ENCODE data around the gene ANXA6. TPM values are rescaled to one million over a fixed set of nuclear protein-coding genes. Genes with fewer than 3 reads are reported as not detected.
A peak's percentile ranks its signal among the peaks of the same experiment; 100 is the strongest.

Gene ANXA6
- polyA plus RNA-seq, 4 donors, result 131 to 244 (median 143) TPM

GRCh38 chr5:151085517-151086041 is 72.0 kb downstream of the ANXA6 start:
- DNase-seq (ENCODE audit: low read depth in 4 of 4, low spot score in 3 of 4), result no peak

GRCh38 chr5:151084363-151084762 is 73.2 kb downstream of the ANXA6 start:
- no peak for DNase-seq (ENCODE audit: low read depth in 4 of 4, low spot score in 3 of 4)

- DNase-seq (ENCODE audit: low read depth in 4 of 4, low spot score in 3 of 4), result no peak
These were observed 74.4 kb downstream of the ANXA6 start for GRCh38 chr5:151083081-151083676.

- DNase-seq (ENCODE audit: low read depth in 4 of 4, low spot score in 3 of 4), result no peak
These were observed 75.2 kb downstream of the ANXA6 start for GRCh38 chr5:151082282-151082902.

- DNase-seq (ENCODE audit: low read depth in 4 of 4, low spot score in 3 of 4), result peak in 2 of 4 donors; percentile 73 to 75
These were observed 75.9 kb downstream of the ANXA6 start for GRCh38 chr5:151081431-151082281.

GRCh38 chr5:151080613-151081430 is 76.8 kb downstream of the ANXA6 start, which contains the start of gene TNIP1:
TNIP1 (minus strand) TSS chr5:151081034; CDS start chr5:151065095, 15,939 bp downstream.
- DNase-seq (ENCODE audit: low read depth in 4 of 4, low spot score in 3 of 4), result peak; percentile 77 to 83 (median 79)

- no peak for DNase-seq (ENCODE audit: low read depth in 4 of 4, low spot score in 3 of 4)
These were observed 77.6 kb downstream of the ANXA6 start for GRCh38 chr5:151079838-151080612.

GRCh38 chr5:151078490-151079262 is 78.9 kb downstream of the ANXA6 start:
- no peak for DNase-seq (ENCODE audit: low read depth in 4 of 4, low spot score in 3 of 4)

- DNase-seq (ENCODE audit: low read depth in 4 of 4, low spot score in 3 of 4), result no peak
These were observed 79.6 kb downstream of the ANXA6 start for GRCh38 chr5:151077967-151078366.

- no peak for DNase-seq (ENCODE audit: low read depth in 4 of 4, low spot score in 3 of 4)
These were observed 80.2 kb downstream of the ANXA6 start for GRCh38 chr5:151077419-151077818.

- no peak for DNase-seq (ENCODE audit: low read depth in 4 of 4, low spot score in 3 of 4)
These were observed 81.0 kb downstream of the ANXA6 start for GRCh38 chr5:151076616-151077015.

- no peak for DNase-seq (ENCODE audit: low read depth in 4 of 4, low spot score in 3 of 4)
These were observed 81.8 kb downstream of the ANXA6 start for GRCh38 chr5:151075698-151076331.

GRCh38 chr5:151074557-151074956 is 83.0 kb downstream of the ANXA6 start:
- no peak for DNase-seq (ENCODE audit: low read depth in 4 of 4, low spot score in 3 of 4)

GRCh38 chr5:151073280-151073679 is 84.3 kb downstream of the ANXA6 start:
- no peak for DNase-seq (ENCODE audit: low read depth in 4 of 4, low spot score in 3 of 4)

- no peak for DNase-seq (ENCODE audit: low read depth in 4 of 4, low spot score in 3 of 4)
These were observed 85.0 kb downstream of the ANXA6 start for GRCh38 chr5:151072630-151073025.

- no peak for DNase-seq (ENCODE audit: low read depth in 4 of 4, low spot score in 3 of 4)
These were observed 85.5 kb downstream of the ANXA6 start for GRCh38 chr5:151071848-151072629.

- no peak for DNase-seq (ENCODE audit: low read depth in 4 of 4, low spot score in 3 of 4)
These were observed 86.6 kb downstream of the ANXA6 start for GRCh38 chr5:151071021-151071420.

- DNase-seq (ENCODE audit: low read depth in 4 of 4, low spot score in 3 of 4), result no peak
These were observed 87.1 kb downstream of the ANXA6 start for GRCh38 chr5:151070449-151070848.
